DOHH2 (cell line): ENCODE results near the gene PDE11A.

Experiments used
- H3F3A ChIP-seq: fragments of 200-600 bp; sonication (generic), shearing (Covaris generic); 2 replicates; pipeline ENCODE4 v1.6.0; 2016; ENCODE audit warnings: antibody characterized with exemption, mild to moderate bottlenecking; ENCODE audit not compliant: control insufficient read depth, insufficient read depth
- H3K27ac ChIP-seq: fragments of 200-600 bp; sonication (generic); 2 replicates; pipeline ENCODE4 v1.5.1; 2014; ENCODE audit warnings: low read depth, mild to moderate bottlenecking, low read length, moderate library complexity
- H3K27me3 ChIP-seq: fragments of 200-600 bp; sonication (generic); 2 replicates; pipeline ENCODE4 v1.6.1; 2014; ENCODE audit warnings: mild to moderate bottlenecking, low read length, mixed read lengths; ENCODE audit not compliant: control insufficient read depth
- H3K36me3 ChIP-seq: fragments of 200-600 bp; sonication (generic); 2 replicates; pipeline ENCODE4 v1.6.1; 2014; ENCODE audit warnings: mild to moderate bottlenecking, low read length, moderate library complexity, mixed read lengths; ENCODE audit not compliant: control insufficient read depth
- H3K4me1 ChIP-seq: fragments of 200-600 bp; sonication (generic); 2 replicates; pipeline ENCODE4 v1.6.1; 2014; ENCODE audit warnings: mild to moderate bottlenecking, low read length, mixed read lengths; ENCODE audit not compliant: control insufficient read depth
- H3K4me2 ChIP-seq: fragments of 200-600 bp; sonication (generic); 2 replicates; pipeline ENCODE4 v1.6.0; 2014; ENCODE audit warnings: mild to moderate bottlenecking, low read length, moderate library complexity
- H3K4me3 ChIP-seq: fragments of 200-600 bp; sonication (generic); 2 replicates; pipeline ENCODE4 v1.5.1; 2014; ENCODE audit warnings: mild to moderate bottlenecking, low read length, mixed read lengths
- H3K79me2 ChIP-seq: fragments of 200-600 bp; sonication (generic); 2 replicates; pipeline ENCODE4 v1.6.1; 2014; ENCODE audit warnings: mild to moderate bottlenecking, low read length, mixed read lengths; ENCODE audit not compliant: control insufficient read depth
- H3K9me2 ChIP-seq: fragments of 200-600 bp; sonication (generic); replicated peaks from 2 replicates; pipeline ENCODE4 v1.6.1; 2014; ENCODE audit warnings: mild to moderate bottlenecking, low read length, mixed read lengths; ENCODE audit not compliant: control insufficient read depth
- H3K9me3 ChIP-seq: fragments of 200-600 bp; sonication (generic); 2 replicates; pipeline ENCODE4 v1.6.1; 2014; ENCODE audit warnings: antibody characterized with exemption, low read length, mixed read lengths; ENCODE audit not compliant: control insufficient read depth, insufficient read depth
- H4K20me1 ChIP-seq: fragments of 200-600 bp; sonication (generic); 2 replicates; pipeline ENCODE4 v1.6.0; 2014; ENCODE audit warnings: low read depth, mild to moderate bottlenecking, antibody characterized with exemption, low read length, moderate library complexity; ENCODE audit not compliant: control insufficient read depth, insufficient read depth
- CTCF ChIP-seq: fragments of 200-600 bp; sonication (generic); IDR thresholded peaks from one replicate; pipeline ENCODE4 v1.5.1; 2014; ENCODE audit warnings: antibody characterized with exemption, mild to moderate bottlenecking, low read depth, low read length; ENCODE audit not compliant: poor library complexity, severe bottlenecking
- EZH2phosphoT487 ChIP-seq: fragments of 200-600 bp; sonication (generic); IDR thresholded peaks from 2 replicates; pipeline ENCODE4 v1.6.1; 2017; ENCODE audit warnings: borderline replicate concordance, mild to moderate bottlenecking, antibody characterized with exemption, low read length, moderate library complexity, mixed read lengths

The PDE11A gene

DNA sequence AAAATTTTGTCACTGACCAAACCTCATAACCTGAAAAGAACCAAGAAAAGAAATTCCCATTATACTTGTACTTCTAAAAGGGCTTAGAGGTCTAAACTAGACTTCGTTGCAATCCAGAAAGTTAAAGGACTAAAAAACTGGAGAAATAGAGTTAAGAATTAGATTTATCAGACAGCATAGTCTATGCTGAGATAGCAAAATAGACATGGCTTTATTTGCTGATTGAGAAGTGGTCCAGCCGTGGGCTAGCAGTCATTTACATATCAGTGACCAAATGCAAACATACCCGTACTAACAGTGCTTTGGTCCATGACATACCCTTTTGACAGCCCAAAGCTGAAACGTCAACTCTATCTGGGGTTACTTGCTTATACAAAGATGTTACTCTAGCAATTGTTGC, 456.5 kb downstream of the PDE11A start:
- Histone ChIP-seq H3K27me3 (no peaks in the 10 kb centered on the region), H3K4me1 (peaks cover 10% of the 10 kb centered on the region), H3K79me2 (no peaks in the 10 kb centered on the region), H3F3A (no peaks in the 10 kb centered on the region), H3K36me3 (no peaks in the 10 kb centered on the region), H3K27ac (no peak overlapping the region), H3K4me2 (no peak overlapping the region), H3K4me3 (no peak overlapping the region), H4K20me1 (no peaks in the 10 kb centered on the region), H3K9me2 (no peaks in the 10 kb centered on the region), H3K9me3 (peaks cover 8% of the 10 kb centered on the region; the same call in 1 of the 2 replicates)
- TF ChIP-seq CTCF = no peak

- no peak overlapping the region for H3K4me2 ChIP-seq
- no peaks in the 10 kb centered on the region for H3F3A ChIP-seq
- no peak overlapping the region for H3K27ac ChIP-seq
- no peaks in the 10 kb centered on the region for H3K79me2 ChIP-seq
- H4K20me1 ChIP-seq = no peaks in the 10 kb centered on the region
- H3K9me3 ChIP-seq = peaks cover under 1% of the 10 kb centered on the region; the same call in 1 of the 2 replicates
- no peak overlapping the region for H3K4me3 ChIP-seq
- no peaks in the 10 kb centered on the region for H3K9me2 ChIP-seq
- TF ChIP-seq EZH2phosphoT487 (no peak), CTCF (no peak)
- H3K27me3 ChIP-seq = no peaks in the 10 kb centered on the region
- no peaks in the 10 kb centered on the region for H3K4me1 ChIP-seq
- no peaks in the 10 kb centered on the region for H3K36me3 ChIP-seq
Observed at GRCh38 chr2:177612659-177613058, 459.9 kb downstream of the PDE11A start.

DNA sequence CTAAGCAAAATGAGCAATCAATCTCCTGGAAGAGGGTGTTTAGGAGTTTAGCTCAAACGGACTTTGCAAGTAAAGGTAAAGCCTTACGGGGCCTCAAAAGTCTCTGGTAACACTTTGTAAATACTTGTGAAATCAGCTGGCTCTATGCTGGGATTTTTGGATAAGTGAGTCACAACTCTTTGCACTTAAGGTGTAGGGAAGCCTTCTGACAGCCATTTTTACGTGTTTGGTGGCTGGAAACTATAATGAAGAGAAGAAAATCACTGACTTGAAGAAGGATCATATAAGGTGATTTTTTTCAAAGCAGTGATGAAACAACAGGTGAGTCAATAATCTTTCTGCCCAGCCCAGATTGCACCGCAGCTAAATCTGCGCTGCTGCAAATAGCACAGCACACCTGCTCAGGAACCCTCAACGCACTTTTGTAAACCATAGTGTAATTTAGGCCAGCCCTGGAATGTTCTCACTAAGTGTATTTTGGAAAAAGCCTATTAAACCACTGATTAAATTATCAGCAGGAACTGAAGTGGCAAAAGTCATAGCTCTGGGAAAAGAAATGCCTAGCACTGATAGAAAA, 461.2 kb downstream of the PDE11A start:
- Histone ChIP-seq H3K36me3 (no peaks in the 10 kb centered on the region), H3K4me2 (no peak overlapping the region), H3F3A (no peaks in the 10 kb centered on the region), H4K20me1 (no peaks in the 10 kb centered on the region), H3K9me3 (no peaks in the 10 kb centered on the region; the same call in 1 of the 2 replicates), H3K4me3 (no peak overlapping the region), H3K27me3 (no peaks in the 10 kb centered on the region), H3K27ac (no peak overlapping the region), H3K4me1 (no peaks in the 10 kb centered on the region), H3K79me2 (no peaks in the 10 kb centered on the region), H3K9me2 (no peaks in the 10 kb centered on the region)
- TF ChIP-seq EZH2phosphoT487 = no peak
- TF ChIP-seq CTCF = no peak

DNA sequence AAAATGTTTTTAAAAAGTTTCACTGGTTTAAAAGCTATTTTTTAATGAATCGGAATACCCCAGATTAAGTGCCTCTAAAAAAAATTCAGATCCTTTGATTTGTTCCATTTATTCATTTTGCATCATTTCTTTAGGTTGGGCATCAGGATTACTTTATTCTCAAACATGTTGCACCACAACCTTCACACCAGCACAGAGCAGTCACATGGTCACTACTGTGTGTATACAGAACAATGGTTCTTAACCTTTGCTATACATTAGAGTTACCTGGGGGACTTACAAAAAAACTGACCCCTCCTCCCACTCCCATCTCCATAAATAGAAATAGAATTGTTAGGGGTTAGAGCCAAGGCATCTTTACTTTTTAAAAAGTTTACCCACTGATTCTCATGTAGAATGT, 461.8 kb downstream of the PDE11A start:
- no peaks in the 10 kb centered on the region for H3K4me1 ChIP-seq
- TF ChIP-seq EZH2phosphoT487 = no peak
- TF ChIP-seq CTCF = no peak
- no peaks in the 10 kb centered on the region for H3K79me2 ChIP-seq
- no peaks in the 10 kb centered on the region for H3K36me3 ChIP-seq
- no peaks in the 10 kb centered on the region for H3K9me2 ChIP-seq
- no peak overlapping the region for H3K27ac ChIP-seq
- H3F3A ChIP-seq = no peaks in the 10 kb centered on the region
- H3K27me3 ChIP-seq = no peaks in the 10 kb centered on the region
- no peaks in the 10 kb centered on the region for H4K20me1 ChIP-seq
- no peak overlapping the region for H3K4me3 ChIP-seq
- no peak overlapping the region for H3K4me2 ChIP-seq
- H3K9me3 ChIP-seq = no peaks in the 10 kb centered on the region
